ENCODE data around the gene GLCE. TPM values are rescaled to one million over a fixed set of nuclear protein-coding genes. Genes with fewer than 3 reads are reported as not detected.
A peak's percentile ranks its signal among the peaks of the same experiment; 100 is the strongest.

The GLCE gene
- total RNA-seq, 1 donor from 2014 or later: 9.9 TPM

GRCh38 chr15:69154078-69154477 lies 6.4 kb upstream of the GLCE start:
- Mint-ChIP-seq H3K4me3 (ENCODE audit: unreplicated experiment) (no peak overlapping the region), H3K27me3 (ENCODE audit: low read depth) (peaks cover 8% of the 10 kb centered on the region), H3K9me3 (ENCODE audit: low read depth) (no peaks in the 10 kb centered on the region), H3K27ac (ENCODE audit: unreplicated experiment) (no peak overlapping the region), H3K36me3 (ENCODE audit: low read depth) (peaks cover 2% of the 10 kb centered on the region), H3K4me1 (ENCODE audit: low read depth) (peaks cover 19% of the 10 kb centered on the region)
- TF ChIP-seq CTCF (IDR thresholded peaks at IDR 0.05): no peak
- no peak for DNase-seq (ENCODE audit: low spot score)

- no peaks in the 10 kb centered on the region for H3K9me3 Mint-ChIP-seq (ENCODE audit: low read depth)
- H3K27ac Mint-ChIP-seq (ENCODE audit: unreplicated experiment): peak overlapping the region; percentile 34
- H3K36me3 Mint-ChIP-seq (ENCODE audit: low read depth): peaks cover 2% of the 10 kb centered on the region
- H3K4me3 Mint-ChIP-seq (ENCODE audit: unreplicated experiment): no peak overlapping the region
- H3K27me3 Mint-ChIP-seq (ENCODE audit: low read depth): peaks cover 7% of the 10 kb centered on the region
- TF ChIP-seq CTCF (IDR thresholded peaks at IDR 0.05): no peak
- DNase-seq (ENCODE audit: low spot score): no peak
- peaks cover 19% of the 10 kb centered on the region for H3K4me1 Mint-ChIP-seq (ENCODE audit: low read depth)
These were observed 5.8 kb upstream of the GLCE start for GRCh38 chr15:69154684-69155083.

- H3K9me3 Mint-ChIP-seq (ENCODE audit: low read depth): no peaks in the 10 kb centered on the region
- peaks cover 27% of the 10 kb centered on the region for H3K4me1 Mint-ChIP-seq (ENCODE audit: low read depth)
- no peak overlapping the region for H3K4me3 Mint-ChIP-seq (ENCODE audit: unreplicated experiment)
- H3K27ac Mint-ChIP-seq (ENCODE audit: unreplicated experiment): no peak overlapping the region
- DNase-seq (ENCODE audit: low spot score): no peak
- H3K27me3 Mint-ChIP-seq (ENCODE audit: low read depth): no peaks in the 10 kb centered on the region
- TF ChIP-seq CTCF (IDR thresholded peaks at IDR 0.05): no peak
- no peaks in the 10 kb centered on the region for H3K36me3 Mint-ChIP-seq (ENCODE audit: low read depth)
These were observed 3.6 kb upstream of the GLCE start for GRCh38 chr15:69156736-69157381.

GRCh38 chr15:69158201-69158842 lies 2.1 kb upstream of the GLCE start:
- no peak for TF ChIP-seq CTCF (IDR thresholded peaks at IDR 0.05)
- no peaks in the 10 kb centered on the region for H3K27me3 Mint-ChIP-seq (ENCODE audit: low read depth)
- no peaks in the 10 kb centered on the region for H3K9me3 Mint-ChIP-seq (ENCODE audit: low read depth)
- no peak for DNase-seq (ENCODE audit: low spot score)
- peaks cover 30% of the 10 kb centered on the region for H3K4me1 Mint-ChIP-seq (ENCODE audit: low read depth)
- no peak overlapping the region for H3K27ac Mint-ChIP-seq (ENCODE audit: unreplicated experiment)
- H3K36me3 Mint-ChIP-seq (ENCODE audit: low read depth): no peaks in the 10 kb centered on the region
- no peak overlapping the region for H3K4me3 Mint-ChIP-seq (ENCODE audit: unreplicated experiment)

- H3K4me3 Mint-ChIP-seq (ENCODE audit: unreplicated experiment): no peak overlapping the region
- no peak for TF ChIP-seq CTCF (IDR thresholded peaks at IDR 0.05)
- H3K36me3 Mint-ChIP-seq (ENCODE audit: low read depth): no peaks in the 10 kb centered on the region
- no peak overlapping the region for H3K27ac Mint-ChIP-seq (ENCODE audit: unreplicated experiment)
- no peaks in the 10 kb centered on the region for H3K9me3 Mint-ChIP-seq (ENCODE audit: low read depth)
- H3K4me1 Mint-ChIP-seq (ENCODE audit: low read depth): peaks cover 30% of the 10 kb centered on the region
- no peaks in the 10 kb centered on the region for H3K27me3 Mint-ChIP-seq (ENCODE audit: low read depth)
- no peak for DNase-seq (ENCODE audit: low spot score)
These were observed 1.6 kb upstream of the GLCE start for GRCh38 chr15:69158843-69159240.
